Stimulated activated CD8-positive, alpha-beta memory T cell treated with anti-CD3 and anti-CD28 coated beads, Interleukin-15, amount 100 ng/mL, for 24 hours (primary cell): ENCODE measurements around the gene IFNAR1.
"Not testable (repeated sequence)": the region's sequence is repeated elsewhere in the genome, so short reads cannot be mapped to it uniquely, and the experiment has no call there.

Experiments
- DNase-seq: peaks from one replicate; pipeline ENCODE4 v3.0.0-alpha.2; 2020; ENCODE audit warnings: low read depth

Gene IFNAR1

DNA sequence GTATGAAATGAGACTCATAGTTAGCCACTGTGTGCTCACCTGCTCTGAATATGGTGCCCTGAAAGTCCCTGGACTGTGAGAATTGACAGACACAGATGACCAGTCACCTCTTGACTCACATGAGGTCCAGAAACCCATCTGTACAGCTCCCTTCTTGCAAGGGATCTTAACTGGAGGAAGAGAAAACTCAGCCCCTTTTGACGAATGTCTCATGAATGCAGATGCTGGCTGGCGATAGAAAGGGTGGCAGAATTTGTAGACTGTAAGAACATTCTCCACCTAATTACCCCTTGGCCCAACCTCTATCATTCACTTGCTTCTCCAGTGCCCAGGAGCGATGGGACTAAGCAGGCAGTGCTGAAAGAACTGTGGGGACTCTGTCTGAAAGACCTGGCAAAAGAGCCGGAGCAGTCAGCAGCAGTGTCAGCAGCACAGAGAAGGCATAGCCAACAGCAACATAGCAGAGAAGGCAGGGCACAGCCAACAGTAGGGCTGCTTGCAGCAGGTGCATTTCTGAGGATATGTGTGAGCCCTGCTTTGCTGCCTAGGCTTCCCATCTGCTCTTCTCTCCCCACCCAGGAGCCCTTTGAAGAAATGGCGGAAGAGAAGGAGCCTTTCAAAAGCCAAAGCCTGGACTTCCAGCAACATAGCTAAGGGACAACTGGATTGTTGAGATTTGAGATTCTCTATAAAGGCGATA is 52.6 kb downstream of the IFNAR1 start:
- DNase-seq: no peak

DNA sequence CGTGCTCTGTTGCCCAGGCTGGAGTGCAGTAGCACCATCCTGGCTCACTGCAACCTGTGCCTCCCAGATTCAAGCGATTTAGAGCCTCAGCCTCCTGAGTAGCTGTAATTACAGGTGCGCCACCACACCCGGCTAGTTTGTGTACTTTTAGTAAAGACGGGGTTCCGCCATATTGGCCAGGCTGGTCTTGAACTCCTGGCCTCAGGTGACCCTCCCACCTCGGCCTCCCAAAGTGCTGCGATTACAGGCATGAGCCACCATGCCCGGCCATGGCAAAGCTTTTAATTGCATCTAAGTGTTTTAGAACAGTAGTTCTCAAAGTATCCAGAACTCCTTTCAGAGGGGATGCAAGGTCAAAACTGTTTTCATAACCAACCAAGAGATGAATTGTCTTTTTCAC is 53.3 kb downstream of the IFNAR1 start:
- no peak for DNase-seq

DNA sequence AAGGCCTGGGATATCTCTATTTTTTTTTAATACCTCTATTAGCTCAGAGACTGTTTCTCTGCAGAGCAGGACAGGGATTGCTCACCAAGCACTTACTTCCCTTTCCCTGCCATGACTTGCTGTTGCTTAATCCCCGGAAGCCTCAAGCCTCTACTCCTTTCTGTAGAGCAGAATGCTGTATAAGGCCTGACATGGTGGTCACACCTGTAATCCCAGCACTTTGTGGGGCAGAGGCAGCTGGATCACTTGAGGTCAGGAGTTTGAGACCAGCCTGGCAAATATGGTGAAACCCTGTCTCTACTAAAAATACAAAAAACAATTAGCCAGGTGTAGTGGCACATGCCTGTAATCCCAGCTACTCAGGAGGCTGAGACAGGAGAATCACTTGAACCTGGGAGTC is 55.2 kb downstream of the IFNAR1 start:
- DNase-seq: not testable (repeated sequence)

DNA sequence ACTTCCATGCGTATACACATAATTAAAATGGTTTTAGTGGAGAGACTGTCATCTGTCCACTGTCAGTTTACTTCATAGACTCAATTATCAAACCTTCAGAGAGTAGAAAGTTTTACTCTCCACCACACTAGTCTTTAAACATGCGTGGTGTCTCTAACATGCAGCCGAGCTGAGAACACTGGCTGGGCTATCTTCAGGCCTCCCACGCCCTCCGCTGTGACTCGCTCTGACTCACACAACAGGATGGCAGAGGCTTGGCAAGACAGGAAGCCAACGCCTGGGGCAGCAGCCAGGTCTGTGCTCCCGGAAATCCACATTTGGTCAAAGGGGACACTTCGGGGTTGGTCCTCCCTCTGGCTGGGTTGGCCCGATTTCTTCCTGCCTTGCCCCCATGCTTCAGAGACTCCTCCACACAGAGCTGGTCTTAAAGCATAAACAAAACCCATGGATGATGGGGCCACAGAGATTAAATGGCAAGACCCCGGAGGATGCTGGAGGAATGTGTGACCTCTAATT is 55.8 kb downstream of the IFNAR1 start:
- DNase-seq: peak; percentile 56

DNA sequence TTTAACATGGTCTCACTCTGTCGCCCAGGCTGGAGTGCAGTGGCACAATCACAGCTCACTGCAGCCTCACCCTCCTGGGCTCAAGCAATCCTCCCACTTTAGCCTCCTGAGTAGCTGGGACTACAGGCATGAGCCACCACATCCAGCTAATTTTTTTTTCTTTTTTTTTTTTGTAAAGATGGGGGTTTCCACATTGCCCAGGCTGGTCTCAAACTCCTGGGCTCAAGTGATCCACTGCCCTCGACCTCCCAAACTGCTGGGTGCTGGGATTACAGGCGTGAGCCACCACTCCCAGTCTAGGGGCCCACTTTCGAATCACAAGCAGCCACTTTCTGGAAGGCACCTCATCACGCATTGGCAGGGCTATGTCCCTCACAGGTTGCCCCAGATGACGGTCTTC is 56.6 kb downstream of the IFNAR1 start:
- not testable (repeated sequence) for DNase-seq

DNA sequence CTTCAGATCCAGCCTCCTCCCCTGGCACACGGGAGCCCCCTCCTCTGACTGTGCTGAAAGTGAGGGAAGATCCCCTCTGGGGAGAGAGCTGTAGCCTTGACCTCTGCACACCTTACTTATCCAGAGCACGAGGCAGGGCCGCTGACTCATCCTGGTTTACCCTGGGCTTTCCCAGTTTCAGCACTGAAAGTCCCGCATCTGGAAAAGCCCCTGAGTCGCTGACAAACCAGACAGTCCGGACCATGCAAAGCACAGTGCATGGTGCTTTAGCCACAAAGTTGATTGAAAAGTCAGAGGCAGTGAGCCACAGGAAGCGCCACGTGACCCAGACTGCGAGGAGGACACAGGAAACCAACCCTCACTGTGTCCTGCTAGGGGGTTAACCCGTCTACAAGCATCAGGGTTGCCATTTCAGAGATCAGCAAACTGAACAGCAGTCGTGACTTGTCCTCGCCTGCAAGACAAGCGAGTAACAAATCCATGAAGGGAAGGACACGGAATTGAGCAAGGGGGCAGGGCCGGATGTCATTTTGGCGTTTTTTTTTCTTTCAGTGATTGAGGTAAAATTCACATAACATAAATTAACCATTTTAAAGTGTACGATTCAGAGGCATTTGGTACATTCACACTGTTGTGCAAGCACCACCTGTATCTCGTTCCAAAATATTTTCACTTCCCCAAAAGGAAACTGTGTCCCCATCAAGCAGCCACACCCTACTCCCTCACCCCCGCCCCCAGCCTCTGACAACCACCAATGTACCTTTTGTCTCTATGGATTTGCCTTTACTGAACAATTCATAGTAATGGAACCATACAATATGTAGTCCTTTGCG is 58.5 kb downstream of the IFNAR1 start:
- DNase-seq: peak; percentile 32

DNA sequence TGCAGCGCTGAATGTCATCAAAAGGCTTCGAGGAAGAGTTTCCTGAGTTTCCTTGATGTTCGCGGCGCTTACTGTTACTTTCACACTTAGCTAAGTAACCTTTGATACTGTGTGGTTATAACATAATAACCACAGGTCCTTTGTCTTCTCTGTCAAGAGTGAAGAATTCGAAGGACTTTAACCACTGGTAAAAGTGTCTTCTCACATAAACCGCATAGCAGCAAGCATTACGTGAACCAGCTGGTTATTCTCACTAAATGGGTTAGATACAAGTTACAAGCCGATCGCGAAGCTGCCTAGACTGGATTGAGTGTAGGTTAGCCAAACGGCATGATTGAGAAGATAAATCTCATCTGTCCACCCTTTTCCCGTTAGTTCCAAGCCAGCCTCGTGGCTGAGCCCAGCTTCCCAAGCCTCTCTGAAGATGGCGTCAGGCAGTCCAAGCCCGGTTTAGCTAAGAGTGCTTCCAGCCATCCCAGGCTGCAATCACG is 60.1 kb downstream of the IFNAR1 start:
- DNase-seq: no peak

DNA sequence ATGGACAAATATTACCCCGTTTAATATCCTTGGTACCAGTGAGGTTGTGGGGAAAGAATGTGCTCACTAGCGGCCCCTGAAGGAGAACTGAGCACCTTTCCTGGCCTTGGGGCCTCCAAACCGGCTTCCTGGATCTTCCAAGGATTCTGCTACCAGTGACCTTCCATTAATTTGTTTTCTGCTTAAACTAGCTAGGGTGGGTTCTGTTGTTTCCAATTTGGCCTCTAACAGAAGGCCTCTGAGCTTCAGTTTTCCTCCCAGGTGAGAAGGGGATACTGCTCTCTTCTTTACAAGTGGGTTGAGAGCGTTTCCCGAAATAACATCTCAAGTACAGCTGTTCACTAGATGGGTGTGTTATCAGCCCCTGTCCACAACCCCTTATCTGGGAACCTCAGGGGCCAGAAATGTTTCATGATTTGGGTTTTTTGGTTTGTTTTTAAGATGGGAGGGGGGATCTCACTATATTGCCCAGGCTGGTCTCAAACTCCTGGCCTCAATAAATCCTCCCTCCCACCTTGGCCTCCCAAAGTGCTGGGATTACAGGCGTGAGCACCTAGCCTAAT is 61.5 kb downstream of the IFNAR1 start:
- no peak for DNase-seq

DNA sequence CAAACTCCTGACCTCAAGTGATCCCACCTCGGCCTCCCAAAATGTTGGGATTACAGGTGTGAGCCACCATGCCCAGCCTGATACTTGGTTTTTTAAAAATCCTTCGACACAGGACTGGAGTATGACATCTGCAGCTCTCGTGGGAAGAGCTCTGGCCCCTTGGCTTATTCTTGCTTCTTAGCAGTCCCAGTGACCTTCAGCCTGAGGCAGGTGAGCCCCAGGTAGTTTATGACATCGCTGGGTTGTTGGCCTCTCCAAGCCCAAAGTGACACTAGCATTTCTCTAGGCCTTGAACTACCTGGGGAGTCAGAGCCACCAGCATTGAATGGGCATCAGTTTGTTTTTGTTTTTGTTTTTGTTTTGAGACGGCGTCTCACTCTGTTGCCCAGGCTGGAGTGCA is 62.5 kb downstream of the IFNAR1 start:
- no peak for DNase-seq

DNA sequence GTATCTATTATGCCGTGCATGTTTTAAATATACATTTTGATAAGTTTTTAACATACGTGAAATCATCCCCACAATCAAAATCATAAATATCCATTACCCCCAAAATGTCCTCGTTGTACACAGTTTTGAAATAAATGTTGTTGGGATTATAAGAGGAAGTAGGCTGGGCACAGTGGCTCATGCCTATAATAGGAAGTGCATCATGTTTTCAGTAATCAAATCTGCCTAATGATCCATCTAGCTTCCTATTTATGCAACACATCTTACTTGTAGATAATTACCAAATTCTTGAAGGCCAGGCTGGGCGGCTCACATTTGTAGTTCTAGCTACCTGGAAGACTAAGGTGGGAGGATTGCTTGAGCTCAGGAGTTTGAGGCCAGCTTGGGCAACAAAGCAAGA is 63.4 kb downstream of the IFNAR1 start:
- no peak for DNase-seq

DNA sequence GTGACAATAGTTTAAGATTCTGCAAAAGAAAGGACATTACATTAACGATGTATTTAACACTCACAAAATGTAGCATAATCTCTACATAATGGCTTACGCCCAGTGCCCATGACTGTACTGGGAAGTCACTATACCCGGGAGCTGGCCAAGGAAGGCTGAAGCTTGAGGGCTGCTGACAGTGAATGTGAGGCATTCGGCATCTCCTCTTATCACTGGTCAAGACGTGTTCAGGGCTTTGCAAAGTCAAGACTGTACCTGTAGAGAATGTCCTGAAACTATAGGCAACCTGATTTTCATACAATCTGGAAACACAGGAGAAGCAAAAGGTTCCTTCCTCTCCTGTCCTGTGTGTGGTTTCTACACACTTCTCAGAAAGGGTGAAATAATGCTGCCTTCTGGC is 65.7 kb downstream of the IFNAR1 start:
- DNase-seq: no peak

DNA sequence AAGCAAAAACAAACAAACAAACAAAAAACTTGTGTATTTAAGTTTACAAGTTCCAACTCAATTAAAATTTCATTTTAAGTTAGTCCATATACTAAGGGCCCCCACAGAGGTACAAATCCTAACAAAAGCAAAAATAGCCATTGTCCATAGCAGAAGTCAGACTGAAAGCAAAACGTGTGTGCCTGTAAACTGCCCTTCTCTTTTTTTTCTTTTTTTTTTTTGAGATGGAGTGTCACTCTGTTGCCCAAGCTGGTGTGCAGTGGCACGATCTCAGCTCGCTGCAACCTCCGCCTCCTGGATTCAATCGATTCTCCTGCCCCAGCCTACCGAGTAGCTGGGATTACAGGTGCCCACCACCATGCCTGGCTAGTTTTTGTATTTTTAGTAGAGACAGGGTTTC is 66.9 kb downstream of the IFNAR1 start:
- no peak for DNase-seq

DNA sequence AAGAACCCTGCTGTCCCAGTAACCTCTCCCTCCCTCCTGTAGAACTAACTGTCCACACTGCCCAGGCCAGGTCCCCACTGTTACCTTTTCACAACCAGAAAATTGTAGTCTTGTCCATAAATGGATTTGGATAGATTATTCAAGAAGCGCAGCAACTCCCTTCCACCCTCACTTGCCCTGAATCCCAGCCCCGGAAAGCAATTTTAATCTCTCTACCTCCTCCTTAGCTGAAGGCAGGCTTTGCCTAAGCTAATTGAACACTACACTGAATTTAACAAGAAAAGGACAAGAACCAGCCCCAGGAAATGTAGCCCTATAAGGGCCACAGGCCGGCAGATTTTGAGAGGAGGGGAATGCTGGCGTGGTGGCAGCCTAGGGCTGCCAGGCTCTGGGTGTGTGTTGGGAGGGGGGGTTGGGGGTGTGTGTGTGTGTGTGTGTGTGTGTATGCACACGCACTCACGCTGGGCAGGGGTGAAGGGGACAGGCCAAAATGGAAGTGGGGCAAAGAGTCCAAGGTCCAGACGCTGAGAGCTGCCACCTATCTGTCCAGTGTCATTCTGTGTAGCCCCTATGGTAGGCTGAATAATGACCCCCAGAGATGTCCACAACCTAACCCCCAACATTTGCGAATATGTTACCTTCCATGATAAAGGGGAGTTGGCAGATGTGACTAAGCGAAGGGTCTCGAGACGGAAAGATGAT is 67.7 kb downstream of the IFNAR1 start:
- DNase-seq: no peak

DNA sequence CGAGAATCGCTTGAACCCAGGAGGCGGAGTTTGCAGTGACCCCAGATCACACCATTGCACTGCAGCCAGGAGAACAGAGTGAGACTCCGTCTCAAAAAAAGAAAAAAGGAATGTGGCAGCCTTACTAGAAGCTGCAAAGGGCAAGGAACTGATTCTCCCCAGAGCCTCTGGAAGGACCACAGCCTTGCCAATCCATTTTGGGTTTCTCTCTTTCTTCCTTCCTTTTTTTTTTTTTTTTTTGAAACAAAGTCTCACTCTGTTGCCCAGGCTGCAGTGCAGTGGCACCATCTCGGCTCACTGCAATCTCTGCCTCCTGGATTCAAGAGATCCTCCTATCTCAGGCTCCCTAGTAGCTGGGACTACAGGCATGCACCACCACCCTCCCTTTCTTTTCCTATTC is 68.6 kb downstream of the IFNAR1 start:
- DNase-seq: no peak

DNA sequence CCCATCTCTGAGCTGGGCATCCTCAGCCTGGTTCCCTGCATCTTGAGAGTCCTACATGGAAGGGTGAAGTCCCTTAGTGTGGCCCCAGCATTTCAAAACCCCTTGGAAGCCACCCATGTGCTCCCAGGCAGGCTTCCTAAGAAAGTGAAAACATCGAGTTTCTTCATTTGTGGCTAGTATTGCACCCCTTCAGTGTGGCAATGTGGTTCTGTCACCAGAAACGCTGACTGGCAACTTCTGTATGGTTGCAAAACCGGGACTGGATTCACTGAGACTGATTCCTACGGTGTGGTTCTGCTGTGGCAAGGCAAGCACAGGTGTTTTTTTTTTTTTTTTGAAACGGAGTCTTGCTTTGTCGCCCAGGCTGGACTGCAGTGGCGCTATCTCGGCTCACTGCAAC is 69.5 kb downstream of the IFNAR1 start:
- no peak for DNase-seq

DNA sequence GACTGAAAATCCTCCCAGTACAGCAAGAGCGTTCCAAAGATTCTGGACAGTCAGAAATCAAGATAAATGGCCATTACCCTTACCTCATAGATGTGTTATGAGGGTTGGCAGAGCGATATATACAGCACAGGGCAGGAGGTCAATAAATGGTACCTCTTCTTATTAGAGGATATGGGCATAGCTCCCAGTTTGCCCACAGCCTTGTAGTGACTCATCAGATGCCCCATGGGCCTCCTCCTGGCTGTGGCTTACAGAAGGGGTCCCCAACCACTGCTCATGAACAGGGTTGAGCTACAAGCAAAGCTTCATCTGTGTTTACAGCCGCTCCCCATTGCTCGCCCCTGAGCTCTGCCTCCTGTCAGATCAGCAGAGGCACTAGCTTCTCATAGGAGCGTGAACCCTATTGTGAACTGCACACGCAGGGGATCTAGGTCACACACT is 71.1 kb downstream of the IFNAR1 start:
- no peak for DNase-seq

DNA sequence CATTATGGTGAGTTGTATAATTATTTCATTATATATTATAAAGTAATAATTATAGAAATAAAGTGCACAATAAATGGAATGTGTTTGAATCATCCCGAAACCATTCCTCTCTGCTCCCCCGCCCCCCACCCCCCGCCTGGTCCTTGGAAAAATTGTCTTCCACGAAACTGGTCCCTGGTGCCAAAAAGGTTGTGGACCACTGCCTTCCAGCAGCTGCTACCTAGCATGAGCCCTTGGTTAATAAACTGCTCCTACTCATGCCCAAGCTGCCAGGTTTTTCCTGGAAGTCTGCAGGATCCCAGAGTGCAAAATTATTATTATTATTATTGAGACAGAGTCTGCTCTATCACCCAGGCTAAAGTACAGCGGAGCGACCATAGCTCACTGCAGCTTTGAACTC is 71.7 kb downstream of the IFNAR1 start:
- DNase-seq: no peak

DNA sequence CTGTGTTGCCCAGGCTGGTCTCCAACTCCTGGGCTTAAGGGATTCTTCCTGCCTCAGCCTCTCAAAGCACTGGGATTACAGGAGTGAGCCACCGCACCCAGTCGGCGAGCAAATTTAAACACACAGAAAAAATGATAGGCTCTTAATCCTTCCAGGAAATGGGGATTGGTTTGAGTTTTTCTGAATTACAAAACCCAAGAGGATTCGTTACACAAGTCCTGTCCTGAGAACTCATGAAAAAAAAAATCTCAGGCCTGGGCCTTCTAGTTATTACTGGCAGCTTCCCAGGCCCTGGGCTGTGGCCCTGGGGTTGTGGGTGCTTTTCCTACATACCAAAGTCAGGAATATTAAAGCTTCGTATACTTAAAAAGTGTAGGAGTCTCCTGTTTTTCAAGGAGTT is 72.2 kb downstream of the IFNAR1 start:
- DNase-seq: no peak

DNA sequence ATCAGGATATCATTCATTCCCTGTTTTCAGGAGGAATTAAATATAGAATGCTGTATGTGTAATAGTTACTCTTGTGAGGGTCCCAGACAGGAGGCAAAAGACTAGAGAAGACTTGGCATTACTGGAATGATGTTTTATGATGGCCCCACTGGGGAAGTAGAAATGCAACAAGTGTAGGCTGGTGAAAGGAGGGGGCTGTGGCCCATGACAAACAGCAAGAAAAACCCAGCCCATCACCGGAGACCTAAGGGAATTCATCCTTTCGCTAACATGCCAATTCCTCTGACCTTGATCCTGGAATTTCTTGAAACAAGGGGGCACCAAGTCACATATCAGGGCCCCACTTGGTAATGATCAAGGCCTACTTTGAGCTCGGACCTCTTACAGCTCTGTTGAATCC is 72.9 kb downstream of the IFNAR1 start:
- no peak for DNase-seq

DNA sequence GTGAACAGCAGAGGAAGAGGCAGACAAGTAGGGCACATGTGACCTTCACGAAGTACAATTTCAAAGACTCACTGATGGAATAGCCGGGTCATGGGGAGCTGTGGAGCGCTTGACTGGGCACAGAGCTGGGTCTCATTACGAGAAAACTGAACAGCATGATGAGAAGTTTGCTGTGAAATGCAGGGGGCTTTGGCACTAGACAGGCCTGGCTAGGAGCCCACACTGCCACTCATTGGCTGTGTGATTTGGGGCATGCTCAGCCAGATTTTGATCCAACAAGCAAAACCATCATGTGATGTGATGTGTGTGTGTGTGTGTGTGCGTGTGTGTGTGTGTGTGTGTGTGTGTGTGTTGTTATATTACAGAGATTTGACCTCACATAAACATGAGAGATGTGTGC is 73.6 kb downstream of the IFNAR1 start:
- DNase-seq: no peak

DNA sequence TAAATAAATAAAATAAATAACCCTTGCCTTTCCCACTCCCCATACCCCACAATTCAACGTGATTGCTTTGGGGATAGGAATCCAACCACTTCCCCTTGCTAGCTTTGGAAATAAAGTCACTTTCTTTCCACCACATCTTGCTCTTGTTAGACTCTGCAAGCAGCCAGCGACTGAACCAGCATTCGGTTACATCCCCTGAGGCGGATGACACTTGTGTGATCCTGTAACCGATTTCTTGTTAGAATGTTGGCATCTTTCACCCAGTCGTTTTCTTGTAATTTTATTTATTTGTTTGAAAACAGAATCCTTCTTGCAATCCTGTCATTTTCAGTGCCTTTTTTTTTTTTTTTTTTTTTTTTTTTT is 76.8 kb downstream of the IFNAR1 start:
- DNase-seq: no peak
